H9 (cell line): Measurements from ENCODE around the gene INO80. TPM values are rescaled to one million over a fixed set of nuclear protein-coding genes. Genes with fewer than 3 reads are reported as not detected.
"Not testable (repeated sequence)": the region's sequence is repeated elsewhere in the genome, so short reads cannot be mapped to it uniquely, and the experiment has no call there.

Experiments
- DNase-seq: peaks from one replicate; pipeline ENCODE4 v3.0.0-alpha.2; 2017
- H2AFZ ChIP-seq: one replicate; pipeline ENCODE4 v1.6.1; 2013; ENCODE audit warnings: mild to moderate bottlenecking, low read length, control low read depth, moderate library complexity
- H2AK5ac ChIP-seq: 2 replicates; pipeline ENCODE4 v1.6.1; 2013; ENCODE audit warnings: low read length, control low read depth, mixed read lengths; ENCODE audit not compliant: insufficient read length
- H2BK120ac ChIP-seq: one replicate; pipeline ENCODE4 v1.6.1; 2013; ENCODE audit warnings: low read depth, mild to moderate bottlenecking, low read length, control low read depth, inconsistent platforms; ENCODE audit not compliant: poor library complexity, severe bottlenecking
- H2BK12ac ChIP-seq: 2 replicates; pipeline ENCODE4 v1.6.1; 2013; ENCODE audit warnings: low read length, control low read depth, mixed read lengths, low read depth; ENCODE audit not compliant: insufficient read length
- H2BK15ac ChIP-seq: 2 replicates; pipeline ENCODE4 v1.6.1; 2013; ENCODE audit warnings: low read depth, low read length, control low read depth
- H2BK20ac ChIP-seq: one replicate; pipeline ENCODE4 v1.6.1; 2013; ENCODE audit warnings: low read depth, mild to moderate bottlenecking, low read length, control low read depth, inconsistent platforms; ENCODE audit not compliant: poor library complexity, severe bottlenecking
- H2BK5ac ChIP-seq: 2 replicates; pipeline ENCODE4 v1.6.1; 2013; ENCODE audit warnings: low read length, control low read depth, mixed read lengths; ENCODE audit not compliant: insufficient read length
- H3K14ac ChIP-seq: 2 replicates; pipeline ENCODE4 v1.6.1; 2013; ENCODE audit warnings: low read length, control low read depth; ENCODE audit not compliant: insufficient read depth
- H3K18ac ChIP-seq: 2 replicates; pipeline ENCODE4 v1.6.1; 2013; ENCODE audit warnings: low read depth, mild to moderate bottlenecking, mixed read lengths, low read length, control low read depth; ENCODE audit not compliant: insufficient read length
- H3K23ac ChIP-seq: 2 replicates; pipeline ENCODE4 v1.6.1; 2013; ENCODE audit warnings: low read length, control low read depth, mixed read lengths, low read depth; ENCODE audit not compliant: insufficient read length
- H3K23me2 ChIP-seq: 2 replicates; pipeline ENCODE4 v1.6.1; 2013; ENCODE audit warnings: low read depth, mild to moderate bottlenecking, mixed read lengths, low read length, control low read depth; ENCODE audit not compliant: insufficient read length, poor library complexity, severe bottlenecking
- H3K27ac ChIP-seq: 2 replicates; pipeline ENCODE4 v1.5.1; 2013; ENCODE audit warnings: low read length, control low read depth, mixed read lengths, low read depth; ENCODE audit not compliant: insufficient read length
- H3K27me3 ChIP-seq: 2 replicates; pipeline ENCODE4 v1.6.1; 2013; ENCODE audit warnings: low read length, control low read depth, inconsistent platforms; ENCODE audit not compliant: insufficient read depth
- H3K4ac ChIP-seq: 2 replicates; pipeline ENCODE4 v1.6.1; 2013; ENCODE audit warnings: low read depth, mild to moderate bottlenecking, control low read depth, inconsistent platforms, low read length, moderate library complexity
- H3K4me1 ChIP-seq: 2 replicates; pipeline ENCODE4 v1.6.1; 2013; ENCODE audit warnings: low read length, control low read depth, inconsistent platforms; ENCODE audit not compliant: insufficient read depth
- H3K4me2 ChIP-seq: 2 replicates; pipeline ENCODE4 v1.6.1; 2013; ENCODE audit warnings: low read length, control low read depth, mixed read lengths; ENCODE audit not compliant: insufficient read length, insufficient read depth
- H3K56ac ChIP-seq: 2 replicates; pipeline ENCODE4 v1.6.1; 2013; ENCODE audit warnings: low read depth, mild to moderate bottlenecking, mixed read lengths, low read length, control low read depth; ENCODE audit not compliant: insufficient read length
- H3K79me1 ChIP-seq: 2 replicates; pipeline ENCODE4 v1.6.1; 2013; ENCODE audit warnings: low read depth, mild to moderate bottlenecking, moderate library complexity, low read length, control low read depth, inconsistent platforms; ENCODE audit not compliant: insufficient read depth, poor library complexity, severe bottlenecking
- H3K79me2 ChIP-seq: 2 replicates; pipeline ENCODE4 v1.6.1; 2013; ENCODE audit warnings: low read length, control low read depth, inconsistent platforms; ENCODE audit not compliant: insufficient read depth
- H3K9ac ChIP-seq: 2 replicates; pipeline ENCODE4 v1.6.1; 2013; ENCODE audit warnings: low read length, control low read depth, mixed read lengths; ENCODE audit not compliant: insufficient read length; ENCODE audit errors: extremely low read depth
- H3K9me3 ChIP-seq: one replicate; pipeline ENCODE4 v1.6.1; 2013; ENCODE audit warnings: low read depth, low read length, inconsistent platforms; ENCODE audit not compliant: control insufficient read depth
- H3T11ph ChIP-seq: one replicate; pipeline ENCODE4 v1.6.1; 2013; ENCODE audit warnings: mild to moderate bottlenecking, low read length, control low read depth, inconsistent platforms
- H4K20me1 ChIP-seq: one replicate; pipeline ENCODE4 v1.6.1; 2013; ENCODE audit not compliant: control insufficient read depth, insufficient read length, insufficient read depth
- H4K5ac ChIP-seq: 2 replicates; pipeline ENCODE4 v1.6.1; 2013; ENCODE audit warnings: low read depth, mild to moderate bottlenecking, mixed read lengths, low read length, control low read depth; ENCODE audit not compliant: insufficient read length
- H4K8ac ChIP-seq: replicated peaks from 2 replicates; pipeline ENCODE4 v1.6.1; 2013; ENCODE audit warnings: low read length, control low read depth, mixed read lengths, low read depth; ENCODE audit not compliant: insufficient read length
- H4K91ac ChIP-seq: 2 replicates; pipeline ENCODE4 v1.6.1; 2013; ENCODE audit warnings: low read depth, mild to moderate bottlenecking, moderate library complexity, mixed read lengths, low read length, control low read depth; ENCODE audit not compliant: insufficient read length
- H3K27ac Mint-ChIP-seq, 3 experiments: 2 replicates in 2 of 3; 3 replicates in 1 of 3; pipeline ENCODE4 v1.8.0; 2020 to 2021; ENCODE audit warnings: mixed read lengths in 3 of 3, mild to moderate bottlenecking in 1 of 3, moderate library complexity in 1 of 3
- H3K27me3 Mint-ChIP-seq: 2 replicates; pipeline ENCODE4 v1.8.0; 2021; ENCODE audit warnings: low read depth, mild to moderate bottlenecking, moderate library complexity, mixed read lengths
- H3K36me3 Mint-ChIP-seq, 3 experiments: 2 replicates in 2 of 3; 3 replicates in 1 of 3; pipeline ENCODE4 v1.8.0; 2020 to 2021; ENCODE audit warnings: low read depth in 3 of 3, mixed read lengths in 3 of 3; ENCODE audit not compliant: insufficient read depth in 1 of 3
- H3K4me1 Mint-ChIP-seq, 2 experiments: 2 replicates each; pipeline ENCODE4 v1.8.0; 2020; ENCODE audit warnings: mixed read lengths in 2 of 2
- H3K4me3 Mint-ChIP-seq, 2 experiments: 2 replicates in 1 of 2; 3 replicates in 1 of 2; pipeline ENCODE4 v1.8.0; 2020 to 2021; ENCODE audit warnings: mild to moderate bottlenecking in 2 of 2, mixed read lengths in 2 of 2, moderate library complexity in 1 of 2
- H3K9me3 Mint-ChIP-seq, 2 experiments: 2 replicates in 1 of 2; 3 replicates in 1 of 2; pipeline ENCODE4 v1.8.0; 2020; ENCODE audit warnings: mild to moderate bottlenecking in 2 of 2, mixed read lengths in 2 of 2, moderate library complexity in 1 of 2
- CTCF ChIP-seq: fragments of 200-600 bp; sonication (generic); conservative IDR thresholded peaks from 3 replicates; pipeline ENCODE4 v1.8.0; 2021; ENCODE audit warnings: antibody characterized with exemption, mild to moderate bottlenecking
- WGBS: extraction: QIAGEN DNeasy Blood & Tissue Kit; methylation state at CpG from one replicate; pipeline ENCODE4 v1.1.7; 2013; ENCODE audit warnings: missing lambda C conversion rate, low lambda C conversion rate, mixed read lengths; ENCODE audit not compliant: insufficient read length; ENCODE audit errors: extremely low coverage; 5-methylcytosine and 5-hydroxymethylcytosine counted together
- total RNA-seq: library from RNA; stranded (reverse); gene quantifications from 2 replicates; pipeline ENCODE4 v1.2.1, GENCODE V29; 2021

INO80 gene
- total RNA-seq, 1 experiment from 2014 or later = 29.2 TPM

- H2AK5ac ChIP-seq = no peak overlapping the region
- no peaks in the 10 kb centered on the region for H3K27me3 ChIP-seq
- no CpG with 5 or more reads among the region's 20 CpGs for WGBS
- H3T11ph ChIP-seq = no peak overlapping the region
- no peak overlapping the region for H3K27ac ChIP-seq
- H3K4ac ChIP-seq = no peak overlapping the region
- H3K4me1 Mint-ChIP-seq = peaks cover 49 to 62% of the 10 kb centered on the region in 2 experiments
- no peak overlapping the region for H3K14ac ChIP-seq
- no peaks in the 10 kb centered on the region; the same call in none of the 2 replicates for H3K27me3 Mint-ChIP-seq
- H3K4me3 Mint-ChIP-seq = peak overlapping the region; percentile 87 to 96; a peak in 4 of 5 replicates
- no peaks in the 10 kb centered on the region for H3K79me1 ChIP-seq
- H3K9ac ChIP-seq = no peak overlapping the region
- no peak overlapping the region for H2BK5ac ChIP-seq
- no peak overlapping the region for H3K27ac Mint-ChIP-seq
- peaks cover 18% of the 10 kb centered on the region for H3K23me2 ChIP-seq
- H3K79me2 ChIP-seq = no peaks in the 10 kb centered on the region; the same call in 1 of the 2 replicates
- H3K4me2 ChIP-seq = no peak overlapping the region
- H3K23ac ChIP-seq = no peak overlapping the region
- no peak for DNase-seq
- no peak overlapping the region for H2BK120ac ChIP-seq
- no peak overlapping the region for H3K18ac ChIP-seq
- H2BK20ac ChIP-seq = no peak overlapping the region
- H2BK12ac ChIP-seq = no peak overlapping the region
- H3K9me3 Mint-ChIP-seq = no peaks in the 10 kb centered on the region; a peak in 1 of 5 replicates
- H4K20me1 ChIP-seq = no peaks in the 10 kb centered on the region
- peaks cover 3% of the 10 kb centered on the region; the same call in 1 of the 2 replicates for H3K4me1 ChIP-seq
- H3K36me3 Mint-ChIP-seq = peaks cover 18 to 35% (median 29%) of the 10 kb centered on the region in 3 experiments
- H2BK15ac ChIP-seq = no peak overlapping the region
- H3K56ac ChIP-seq = no peak overlapping the region
- no peak overlapping the region for H4K8ac ChIP-seq
- no peak overlapping the region for H4K91ac ChIP-seq
- H4K5ac ChIP-seq = no peak overlapping the region
- no peak for TF ChIP-seq CTCF
- H2AFZ ChIP-seq = no peak overlapping the region
- H3K9me3 ChIP-seq = no peaks in the 10 kb centered on the region
Measured at GRCh38 chr15:40955141-40955903, 160.8 kb downstream of the INO80 start.

DNA sequence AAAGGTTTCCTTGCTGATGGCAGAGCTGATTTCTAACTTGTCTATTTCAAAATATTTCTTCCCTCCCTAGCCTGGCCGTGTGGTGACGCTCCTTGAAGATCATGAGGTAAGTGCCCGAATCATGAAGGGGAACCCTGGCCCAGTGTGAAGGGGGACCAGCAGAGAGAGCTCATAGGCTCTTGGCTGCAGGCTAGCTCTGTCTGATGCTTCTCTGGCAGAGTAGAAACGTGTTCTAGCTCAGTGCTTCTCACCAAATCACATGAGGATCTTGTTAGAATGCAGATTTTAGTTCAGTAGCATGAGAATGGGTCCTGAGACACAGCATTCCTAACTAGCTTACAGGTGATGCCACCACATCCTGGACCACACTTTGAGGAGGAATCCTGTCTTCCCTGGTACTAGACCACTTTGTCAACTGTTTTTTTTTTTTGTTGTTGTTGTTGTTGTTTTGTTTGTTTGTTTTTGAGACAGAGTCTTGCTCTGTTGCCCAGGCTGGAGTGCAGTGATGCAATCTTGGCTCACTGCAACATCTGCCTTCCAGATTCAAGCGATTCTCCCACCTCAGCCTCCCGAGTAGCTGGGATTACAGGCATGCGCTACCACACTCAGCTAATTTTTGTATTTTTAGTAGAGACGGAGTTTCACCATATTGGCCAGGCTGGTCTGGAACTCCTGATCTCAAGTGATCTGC lies 161.8 kb downstream of the INO80 start:
- H4K91ac ChIP-seq, H3K9me3 ChIP-seq, H3K18ac ChIP-seq, H3K9me3 Mint-ChIP-seq, H3K27me3 ChIP-seq, H2BK20ac ChIP-seq, H3K56ac ChIP-seq, H3K79me1 ChIP-seq, H2AK5ac ChIP-seq, H3K27me3 Mint-ChIP-seq, H3K14ac ChIP-seq, H3K4ac ChIP-seq, H3K23ac ChIP-seq, H4K20me1 ChIP-seq, H3K4me1 ChIP-seq, H4K5ac ChIP-seq, H2BK5ac ChIP-seq, H3K27ac ChIP-seq, H3T11ph ChIP-seq, H2BK12ac ChIP-seq, H3K79me2 ChIP-seq, H4K8ac ChIP-seq, H2AFZ ChIP-seq, H2BK120ac ChIP-seq, H2BK15ac ChIP-seq: not testable (repeated sequence)
- H3K4me2 ChIP-seq = peak overlapping the region; percentile 83
- peaks cover 18 to 35% (median 29%) of the 10 kb centered on the region in 3 experiments for H3K36me3 Mint-ChIP-seq
- no CpG with 5 or more reads among the region's 8 CpGs for WGBS
- peak overlapping the region; percentile 87 to 96 for H3K4me3 Mint-ChIP-seq
- DNase-seq = peak; percentile 47
- peaks cover 40 to 56% of the 10 kb centered on the region in 2 experiments for H3K4me1 Mint-ChIP-seq
- H3K27ac Mint-ChIP-seq = peak overlapping the region; percentile 96 to 99 (median 97)
- H3K9ac ChIP-seq = peak overlapping the region; percentile 41
- peaks cover 18% of the 10 kb centered on the region for H3K23me2 ChIP-seq
